NCI-H2227 treated with DMSO at 0.1 percent for 48 hours (cell line): ENCODE measurements around the gene SBF2.
"Not testable (repeated sequence)": the region's sequence is repeated elsewhere in the genome, so short reads cannot be mapped to it uniquely, and the experiment has no call there.

Source experiments
- DNase-seq: peaks from one replicate; lab custom pipeline; 2025; lab: John Stamatoyannopoulos, UW

The SBF2 gene

DNA sequence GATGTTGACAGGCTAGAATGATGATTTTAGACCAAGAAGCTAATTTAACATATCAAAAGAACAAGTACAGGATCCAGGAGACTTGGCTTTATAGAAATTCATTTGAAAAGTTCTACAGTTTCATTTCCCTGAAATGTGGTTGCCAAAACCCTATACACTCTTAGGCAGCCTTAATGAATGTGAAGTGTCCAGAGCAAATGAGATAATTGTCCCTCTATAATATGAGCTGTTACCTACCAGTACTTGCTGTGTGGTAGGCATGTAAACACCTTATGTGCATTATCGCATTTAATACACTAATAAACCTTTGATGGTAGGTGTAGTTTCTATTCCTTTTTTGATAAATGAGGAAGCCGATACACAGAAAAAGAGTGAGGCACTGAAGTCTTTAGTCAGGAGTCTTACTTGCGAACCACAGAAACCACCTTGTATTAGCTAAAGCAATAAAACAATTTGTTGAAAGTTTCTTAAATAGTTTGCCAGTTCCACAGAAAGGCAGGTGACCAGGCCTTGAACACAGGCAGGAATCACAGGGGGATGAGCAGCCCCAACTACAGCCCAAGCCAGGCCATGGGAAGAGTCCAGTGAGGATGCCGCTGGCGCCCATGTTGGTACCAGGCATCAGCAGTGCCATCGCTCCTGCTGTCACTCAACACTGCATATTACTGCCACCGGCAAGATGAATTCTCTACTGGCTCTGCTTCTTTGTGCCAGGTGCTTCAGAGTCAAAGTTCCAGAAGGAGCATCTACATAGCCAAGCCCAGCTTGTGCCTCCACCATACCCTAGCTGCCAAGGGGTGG, 548.4 kb downstream of the SBF2 start:
- DNase-seq = no peak

DNA sequence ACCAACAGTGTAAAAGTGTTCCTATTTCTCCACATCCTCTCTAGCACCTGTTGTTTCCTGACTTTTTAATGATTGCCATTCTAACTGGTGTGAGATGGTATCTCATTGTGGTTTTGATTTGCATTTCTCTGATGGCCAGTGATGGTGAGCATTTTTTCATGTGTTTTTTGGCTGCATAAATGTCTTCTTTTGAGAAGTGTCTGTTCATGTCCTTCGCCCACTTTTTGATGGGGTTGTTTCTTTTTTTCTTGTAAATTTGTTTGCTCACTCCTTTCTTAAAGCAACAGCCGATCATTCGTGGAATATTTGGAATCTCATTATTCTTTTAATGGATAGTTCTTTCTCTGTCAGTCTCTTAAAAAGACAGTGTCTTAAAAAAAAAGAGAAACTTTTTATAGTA, 550.5 kb downstream of the SBF2 start:
- DNase-seq = not testable (repeated sequence)

DNA sequence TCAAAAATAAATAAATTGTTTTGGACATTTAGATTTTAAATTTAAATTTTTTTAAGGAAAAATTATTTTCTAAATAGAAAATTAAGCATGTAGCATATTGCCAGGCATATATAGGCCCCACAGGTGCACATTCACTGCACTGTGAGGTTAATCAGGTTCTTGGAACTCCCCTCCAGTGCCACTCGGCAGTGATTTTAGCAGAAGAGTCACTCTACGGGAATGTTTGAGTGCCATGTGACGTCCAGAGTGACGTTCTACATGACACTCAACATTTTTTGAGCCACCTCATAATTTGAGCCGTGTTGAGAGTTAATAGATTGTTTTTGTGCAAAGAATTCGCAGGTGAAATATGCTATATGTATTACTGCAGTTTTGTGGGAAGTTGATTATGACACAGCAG, 552.8 kb downstream of the SBF2 start:
- no peak for DNase-seq

DNA sequence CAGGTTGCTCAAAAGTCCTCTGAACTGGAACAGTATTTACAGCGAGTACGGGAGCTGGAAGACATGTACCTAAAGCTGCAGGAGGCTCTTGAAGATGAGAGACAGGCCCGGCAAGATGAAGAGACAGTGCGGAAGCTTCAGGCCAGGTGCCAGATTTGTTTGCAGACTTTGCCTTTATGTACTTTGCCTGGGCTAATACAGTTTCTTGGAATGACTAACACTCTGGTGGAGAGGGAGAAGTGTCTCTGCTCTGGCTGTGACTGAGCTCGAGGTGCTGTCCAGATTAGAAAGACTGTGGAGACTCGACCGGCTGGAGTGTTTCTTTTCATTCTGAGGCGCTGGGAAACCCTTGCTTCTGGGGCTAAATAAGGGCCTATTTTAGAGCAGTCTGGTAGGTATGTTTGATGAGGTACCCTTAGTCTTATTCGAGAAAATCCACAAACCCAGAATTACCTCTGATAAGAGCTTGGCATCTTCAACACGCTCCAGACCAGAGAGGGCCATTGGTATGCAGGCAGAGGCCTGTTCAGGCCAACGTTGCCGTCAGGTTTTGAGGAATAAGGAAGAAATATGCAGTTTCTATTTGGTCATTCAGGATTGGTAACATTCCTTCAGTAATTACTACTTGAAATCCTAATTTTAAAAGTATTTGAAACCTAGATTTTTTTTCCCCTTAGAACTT, 553.7 kb downstream of the SBF2 start:
- DNase-seq = no peak

DNA sequence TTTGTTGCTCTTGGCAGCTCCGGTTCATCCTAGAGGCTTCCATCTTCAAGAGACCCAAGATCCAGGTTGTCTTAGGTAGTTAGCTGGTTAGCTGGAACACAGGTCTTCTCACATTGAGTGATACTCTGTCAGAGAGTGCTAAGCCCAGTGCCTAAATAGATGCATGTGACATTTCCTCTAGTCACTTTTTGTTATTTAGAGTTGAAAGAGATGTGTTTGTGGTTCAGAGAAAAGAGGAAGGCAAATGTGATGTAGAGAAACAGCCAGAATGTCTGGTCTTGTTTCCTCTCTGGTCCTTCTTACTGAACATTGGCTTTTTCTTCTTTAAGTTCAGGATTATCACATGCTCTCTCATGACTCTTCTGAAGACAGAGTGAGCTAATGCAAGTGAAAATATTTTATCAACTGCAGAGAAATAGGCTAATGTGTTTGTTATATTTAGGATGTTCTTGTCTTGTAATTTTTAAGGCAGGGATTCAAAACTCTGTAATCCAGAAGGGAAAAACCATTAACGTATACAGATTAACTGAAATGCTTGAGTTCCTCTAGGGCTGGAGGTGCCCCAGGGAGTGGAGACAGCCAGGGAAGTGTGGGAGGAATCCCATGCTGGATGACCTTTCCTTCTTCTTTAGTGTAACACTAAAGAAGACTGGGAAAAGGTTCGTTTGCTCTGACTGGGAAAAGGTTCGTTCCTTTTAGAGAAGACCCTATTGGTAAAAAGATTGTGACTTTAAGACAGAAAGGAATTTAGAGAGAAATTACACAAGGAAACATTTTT, 554.7 kb downstream of the SBF2 start:
- DNase-seq = no peak

DNA sequence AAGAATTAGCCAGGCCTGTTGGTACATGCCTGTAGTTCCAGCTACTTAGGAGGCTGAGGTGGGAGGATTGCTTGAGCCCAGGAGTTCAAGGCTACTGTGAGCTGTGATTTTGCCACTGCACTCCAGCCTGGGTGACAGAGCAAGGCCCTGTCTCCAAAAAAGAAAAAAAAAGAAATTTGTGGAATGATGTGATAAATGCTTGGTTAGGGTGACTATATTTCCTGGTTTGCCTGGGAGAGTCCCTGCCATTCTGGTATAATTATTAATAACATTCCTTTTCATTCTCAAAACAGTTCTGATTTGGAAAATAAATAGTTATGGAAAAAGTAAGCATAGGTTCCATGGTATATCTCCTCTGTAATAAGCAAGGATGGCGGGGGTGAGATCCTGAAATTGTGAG, 555.3 kb downstream of the SBF2 start:
- DNase-seq = no peak

DNA sequence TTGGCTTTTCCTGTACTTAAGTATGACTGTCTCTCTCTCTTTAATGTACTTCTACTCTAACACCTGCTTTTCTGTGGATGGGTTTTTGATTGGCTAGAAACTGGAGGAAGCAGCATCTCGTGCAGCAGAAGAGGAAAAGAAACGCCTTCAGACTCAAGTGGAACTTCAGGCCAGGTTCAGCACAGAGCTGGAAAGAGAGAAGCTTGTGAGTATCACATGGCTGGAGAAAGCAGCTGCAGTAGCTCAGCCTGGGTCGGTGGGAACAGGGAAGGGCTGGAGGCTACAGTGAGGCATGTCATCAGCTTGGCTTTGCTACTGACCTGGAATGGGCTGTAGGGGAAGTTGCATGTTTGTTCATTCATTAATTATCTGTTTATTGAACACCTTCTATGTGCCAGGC, 555.9 kb downstream of the SBF2 start:
- no peak for DNase-seq

DNA sequence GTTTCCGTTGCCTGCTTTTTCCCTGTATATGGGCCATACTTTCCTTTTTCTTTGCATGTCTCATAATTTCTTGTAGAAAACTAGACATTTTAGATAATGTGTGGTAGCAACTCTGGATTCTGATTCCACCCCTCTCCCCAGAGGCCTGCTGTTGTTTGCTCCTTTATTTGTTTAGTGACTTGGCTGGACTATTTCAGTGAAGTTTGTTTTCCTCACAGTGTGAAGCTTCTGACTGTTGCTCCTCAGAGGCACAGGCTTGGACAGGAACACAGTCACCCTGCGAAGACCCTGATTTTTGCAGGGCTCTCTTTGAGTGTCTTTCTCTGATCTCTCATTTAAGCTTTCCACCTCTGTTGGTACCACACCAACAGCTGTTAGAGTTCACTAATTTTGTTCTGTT, 557.7 kb downstream of the SBF2 start:
- DNase-seq = no peak

DNA sequence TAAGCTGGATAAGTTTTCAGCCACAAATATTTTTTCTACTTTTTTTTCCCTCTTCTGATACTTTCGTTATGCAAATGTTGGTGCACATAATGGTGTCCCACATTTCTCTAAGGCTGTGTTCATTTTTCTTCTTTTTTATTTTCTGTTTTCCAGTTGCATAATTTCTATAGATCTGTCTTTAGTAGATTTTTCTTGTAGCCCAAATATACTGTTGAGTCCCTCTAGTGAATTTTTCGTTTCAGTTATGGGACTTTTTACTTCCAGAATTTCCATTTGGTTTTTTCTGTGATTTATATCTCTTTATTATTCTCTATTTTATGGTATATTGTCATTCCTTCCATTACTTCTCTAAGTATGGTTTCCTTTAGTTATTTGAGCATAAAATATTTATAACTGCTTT, 558.1 kb downstream of the SBF2 start:
- DNase-seq = no peak

DNA sequence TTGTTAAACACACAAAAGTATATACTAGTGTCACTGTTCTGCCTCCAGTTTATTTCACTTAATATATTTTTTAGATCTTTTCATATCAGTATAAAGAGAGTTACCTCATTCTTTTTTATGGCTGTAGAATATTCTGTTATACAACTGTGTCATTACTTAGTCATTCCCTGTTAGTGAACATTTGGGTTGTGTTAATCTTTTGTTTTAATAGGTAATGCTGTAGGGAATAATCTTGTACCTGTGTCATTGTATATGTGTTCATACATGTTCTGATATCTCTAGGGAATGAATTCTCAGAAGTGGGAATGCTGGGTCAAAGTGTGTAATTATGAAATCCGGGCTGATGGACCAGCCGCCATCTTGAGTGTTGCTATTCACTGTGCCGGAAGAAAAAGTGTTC, 558.8 kb downstream of the SBF2 start:
- no peak for DNase-seq

DNA sequence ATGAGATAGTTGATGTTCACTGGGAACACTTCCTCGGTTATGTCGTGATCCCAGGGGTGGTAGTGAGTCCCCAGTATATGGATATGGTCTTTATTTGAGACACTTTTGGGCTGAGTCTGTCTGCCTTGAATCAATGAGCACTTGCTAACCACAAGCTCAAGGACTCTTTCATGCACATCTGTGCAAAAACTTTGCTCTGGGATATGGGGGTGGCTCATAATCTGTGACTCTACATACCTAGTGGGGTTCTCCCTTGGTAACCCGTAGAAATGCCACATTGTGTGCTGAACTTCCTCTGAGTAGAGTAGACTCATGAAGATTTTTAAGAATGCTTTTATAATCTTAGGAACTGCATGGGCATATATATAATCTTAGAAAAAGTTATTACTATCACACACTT, 560.8 kb downstream of the SBF2 start:
- DNase-seq = no peak

DNA sequence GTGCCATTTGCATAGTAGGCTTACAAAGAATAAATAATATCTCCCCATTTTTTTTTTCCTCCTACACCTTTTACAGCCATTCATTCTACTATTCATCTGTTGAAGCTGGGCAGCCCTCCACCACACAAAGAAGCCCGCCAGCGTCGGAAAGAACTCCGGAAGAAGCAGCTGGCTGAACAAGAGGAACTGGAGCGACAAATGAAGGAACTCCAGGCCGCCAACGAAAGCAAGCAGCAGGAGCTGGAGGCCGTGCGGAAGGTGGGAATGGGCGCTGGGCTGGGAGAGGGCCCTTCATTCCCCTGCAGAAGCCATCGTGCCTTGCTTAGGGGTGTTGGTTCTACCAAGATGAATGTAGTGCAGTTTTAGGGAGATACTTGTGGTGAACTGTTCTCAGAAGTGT, 561.6 kb downstream of the SBF2 start:
- DNase-seq = no peak

DNA sequence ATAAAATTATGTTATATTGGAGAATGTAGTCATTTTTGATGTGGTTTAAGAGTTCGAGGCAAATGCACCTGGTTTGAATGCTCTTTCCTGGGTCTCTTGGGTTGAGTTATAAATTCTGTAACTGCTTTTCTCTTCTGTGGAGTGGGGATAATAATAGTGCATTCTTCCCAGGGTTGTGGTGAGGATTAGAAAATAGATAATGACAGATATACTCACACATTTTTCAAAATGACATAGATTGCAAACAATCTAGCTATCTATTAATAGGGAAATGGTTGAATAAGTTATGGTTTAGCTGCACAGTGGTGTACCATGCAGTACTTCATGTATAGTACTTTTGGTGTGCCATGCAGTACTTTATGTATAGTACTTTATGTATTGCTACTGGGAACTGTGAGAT, 562.8 kb downstream of the SBF2 start:
- DNase-seq = no peak
